SK-N-MC (cell line): Measurements from ENCODE around the gene MC1R.

ENCODE experiments used
- EZH2 ChIP-seq: fragments of 200-600 bp; sonication (generic); IDR thresholded peaks from one replicate; pipeline ENCODE4 v1.6.1; 2017; ENCODE audit warnings: antibody characterized with exemption
- FOXP2 ChIP-seq: optimal IDR thresholded peaks from 2 replicates; pipeline ENCODE3; 2011; ENCODE audit warnings: mild to moderate bottlenecking, moderate library complexity; ENCODE audit not compliant: insufficient read depth; ENCODE audit errors: extremely low read length, control extremely low read depth
- POLR2AphosphoS5 ChIP-seq: IDR thresholded peaks from 2 replicates; pipeline ENCODE4 v1.6.1; 2012; ENCODE audit warnings: mild to moderate bottlenecking, low read depth, low read length, borderline replicate concordance

DNA sequence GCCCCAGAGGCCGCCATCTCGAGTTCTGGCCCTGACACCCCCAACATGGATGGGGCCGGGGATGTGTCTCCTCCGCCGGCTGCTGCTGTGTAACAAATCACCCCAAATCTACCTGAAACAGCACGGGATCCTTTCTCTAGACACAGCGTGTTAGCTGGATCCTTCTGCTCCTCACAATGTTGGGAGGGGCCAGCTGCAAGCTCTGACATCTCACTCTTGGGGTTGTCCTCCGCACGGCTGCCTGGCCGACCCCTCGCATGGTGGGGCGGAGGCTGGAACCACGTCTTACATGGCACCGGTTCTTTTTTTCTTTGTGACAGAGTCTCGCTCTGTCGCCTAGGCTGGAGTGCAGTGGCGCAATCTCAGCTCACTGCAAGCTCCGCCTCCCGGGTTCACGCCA is 18.3 kb downstream of the MC1R start:
- TF ChIP-seq POLR2AphosphoS5 (no peak), EZH2 (no peak), FOXP2 (no peak)
